GM10266 (cell line): ENCODE results near the gene SEC16A.

Experiments used
- DNase-seq: peaks from one replicate; pipeline ENCODE4 v3.0.0; 2012; ENCODE audit errors: extremely low spot score
- TF ChIP-seq, protein P1 (sequence below): IDR thresholded peaks from 2 replicates; pipeline ENCODE4 v1.5.1; 2012; ENCODE audit warnings: mild to moderate bottlenecking, low read depth; ENCODE audit not compliant: control insufficient read depth, insufficient read depth; ENCODE audit errors: missing control alignments

The SEC16A gene

DNA sequence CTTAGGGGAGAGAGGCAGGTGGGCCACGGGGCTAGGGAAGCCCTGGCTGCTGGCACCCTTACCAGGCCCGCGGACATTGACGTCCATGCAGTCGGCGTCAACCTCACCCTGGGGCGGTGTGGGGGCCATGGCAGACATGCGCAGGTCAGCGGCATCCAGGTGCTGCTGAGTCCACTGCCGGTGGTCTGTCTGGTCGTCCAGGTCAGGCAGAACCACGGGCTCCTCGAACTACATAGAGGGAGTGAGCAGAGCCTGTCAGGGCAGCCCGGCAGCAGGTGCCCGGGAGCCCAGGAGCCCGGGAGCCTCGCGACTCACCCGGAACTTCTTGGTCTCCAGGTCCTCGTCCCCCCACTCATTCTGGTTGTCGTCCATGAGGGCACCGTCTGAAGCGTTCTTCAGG, 18.8 kb upstream of the SEC16A start:
- TF ChIP-seq, protein P1, sequence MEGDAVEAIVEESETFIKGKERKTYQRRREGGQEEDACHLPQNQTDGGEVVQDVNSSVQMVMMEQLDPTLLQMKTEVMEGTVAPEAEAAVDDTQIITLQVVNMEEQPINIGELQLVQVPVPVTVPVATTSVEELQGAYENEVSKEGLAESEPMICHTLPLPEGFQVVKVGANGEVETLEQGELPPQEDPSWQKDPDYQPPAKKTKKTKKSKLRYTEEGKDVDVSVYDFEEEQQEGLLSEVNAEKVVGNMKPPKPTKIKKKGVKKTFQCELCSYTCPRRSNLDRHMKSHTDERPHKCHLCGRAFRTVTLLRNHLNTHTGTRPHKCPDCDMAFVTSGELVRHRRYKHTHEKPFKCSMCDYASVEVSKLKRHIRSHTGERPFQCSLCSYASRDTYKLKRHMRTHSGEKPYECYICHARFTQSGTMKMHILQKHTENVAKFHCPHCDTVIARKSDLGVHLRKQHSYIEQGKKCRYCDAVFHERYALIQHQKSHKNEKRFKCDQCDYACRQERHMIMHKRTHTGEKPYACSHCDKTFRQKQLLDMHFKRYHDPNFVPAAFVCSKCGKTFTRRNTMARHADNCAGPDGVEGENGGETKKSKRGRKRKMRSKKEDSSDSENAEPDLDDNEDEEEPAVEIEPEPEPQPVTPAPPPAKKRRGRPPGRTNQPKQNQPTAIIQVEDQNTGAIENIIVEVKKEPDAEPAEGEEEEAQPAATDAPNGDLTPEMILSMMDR: no peak
- DNase-seq: no peak

DNA sequence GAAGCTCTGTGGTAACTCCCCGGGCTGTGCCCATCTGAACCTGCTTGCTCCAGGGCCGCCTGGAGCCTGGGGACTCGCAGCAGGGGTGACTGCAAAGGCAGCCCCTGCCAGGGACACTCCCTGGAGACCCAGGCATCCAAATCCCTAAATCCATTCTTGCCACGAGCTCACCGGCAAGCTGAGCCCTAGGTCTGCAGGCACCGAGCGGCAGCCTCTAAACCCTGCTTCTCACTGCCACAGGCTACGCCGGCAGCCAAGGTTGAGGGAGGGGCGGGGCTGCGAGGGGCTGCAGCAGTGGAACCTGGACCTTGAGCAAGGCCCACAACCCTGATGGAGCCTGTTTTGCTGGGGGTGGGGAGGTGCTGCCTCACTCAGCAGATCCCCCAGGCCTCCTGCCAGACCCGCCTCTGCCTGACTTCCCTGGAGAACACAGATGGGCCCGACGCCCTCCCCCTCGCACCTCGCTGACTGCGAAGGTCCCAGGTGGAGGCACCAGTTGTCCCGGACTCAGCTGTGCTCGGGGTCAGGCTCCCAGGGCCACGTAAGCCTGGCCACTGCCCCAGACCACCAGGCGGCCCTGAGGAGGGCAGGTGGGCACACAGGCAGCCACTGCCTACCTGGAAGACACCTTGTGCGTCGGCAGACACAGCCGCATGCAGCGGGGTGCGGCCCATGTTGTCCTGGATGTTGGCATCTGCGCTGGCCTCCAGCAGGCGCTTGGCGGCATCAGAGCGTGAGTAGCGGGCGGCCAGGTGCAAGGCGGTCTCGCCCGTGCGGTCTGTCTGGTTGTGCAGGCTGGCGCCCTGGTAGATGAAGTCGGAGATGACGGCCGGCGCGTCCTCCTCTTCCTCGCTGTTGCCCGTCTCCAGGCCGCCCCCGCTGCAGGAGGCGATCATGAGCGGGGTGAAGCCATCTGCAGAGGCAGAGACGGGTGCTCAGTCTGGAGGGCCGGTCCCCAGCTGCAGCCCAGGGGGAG, 17.4 kb upstream of the SEC16A start:
- no peak for DNase-seq

DNA sequence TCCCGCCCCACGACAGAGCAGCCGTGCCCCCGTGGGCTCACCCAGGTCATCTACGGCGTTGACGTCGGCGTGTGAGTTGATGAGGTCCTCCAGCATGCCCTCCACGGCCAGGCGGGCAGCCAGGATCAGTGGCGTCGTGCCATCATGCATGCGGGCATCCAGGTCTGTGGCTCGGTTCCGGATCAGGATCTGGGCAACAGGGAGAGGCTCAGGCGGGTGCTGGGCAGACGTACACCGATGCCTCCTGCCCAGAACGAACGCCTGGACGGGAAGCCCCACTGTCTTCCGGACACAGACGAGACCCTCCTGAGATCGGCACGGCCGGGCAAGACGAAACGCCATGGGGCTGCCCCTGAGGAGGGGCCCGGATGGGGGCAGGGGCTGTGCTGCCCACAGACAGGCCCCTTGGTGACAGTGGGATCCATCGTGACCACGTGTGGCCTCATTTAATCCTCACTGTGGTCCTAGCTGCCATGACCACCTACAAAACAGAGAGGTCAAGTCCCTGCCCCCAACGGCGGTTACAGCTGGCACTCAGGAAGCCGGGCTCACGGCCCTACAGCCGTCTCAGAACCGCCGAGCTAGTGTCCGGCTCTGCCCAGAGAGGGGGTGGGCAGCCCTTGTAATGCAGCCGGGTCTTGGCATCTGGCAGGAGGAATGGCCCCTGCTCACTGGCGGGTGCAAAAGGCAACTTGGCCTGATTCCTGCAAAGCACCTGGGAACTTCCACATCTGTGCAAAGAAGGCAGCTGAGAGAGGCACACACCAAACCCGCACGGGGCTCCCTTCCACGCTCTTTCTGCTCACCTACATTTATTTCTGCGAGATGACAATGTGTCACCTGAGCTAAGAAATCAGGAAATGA, 16.5 kb upstream of the SEC16A start:
- no peak for DNase-seq
- TF ChIP-seq, protein P1: no peak

More for the DNA sequence above, 17.4 kb upstream of the SEC16A start:
- TF ChIP-seq, protein P1: no peak

DNA sequence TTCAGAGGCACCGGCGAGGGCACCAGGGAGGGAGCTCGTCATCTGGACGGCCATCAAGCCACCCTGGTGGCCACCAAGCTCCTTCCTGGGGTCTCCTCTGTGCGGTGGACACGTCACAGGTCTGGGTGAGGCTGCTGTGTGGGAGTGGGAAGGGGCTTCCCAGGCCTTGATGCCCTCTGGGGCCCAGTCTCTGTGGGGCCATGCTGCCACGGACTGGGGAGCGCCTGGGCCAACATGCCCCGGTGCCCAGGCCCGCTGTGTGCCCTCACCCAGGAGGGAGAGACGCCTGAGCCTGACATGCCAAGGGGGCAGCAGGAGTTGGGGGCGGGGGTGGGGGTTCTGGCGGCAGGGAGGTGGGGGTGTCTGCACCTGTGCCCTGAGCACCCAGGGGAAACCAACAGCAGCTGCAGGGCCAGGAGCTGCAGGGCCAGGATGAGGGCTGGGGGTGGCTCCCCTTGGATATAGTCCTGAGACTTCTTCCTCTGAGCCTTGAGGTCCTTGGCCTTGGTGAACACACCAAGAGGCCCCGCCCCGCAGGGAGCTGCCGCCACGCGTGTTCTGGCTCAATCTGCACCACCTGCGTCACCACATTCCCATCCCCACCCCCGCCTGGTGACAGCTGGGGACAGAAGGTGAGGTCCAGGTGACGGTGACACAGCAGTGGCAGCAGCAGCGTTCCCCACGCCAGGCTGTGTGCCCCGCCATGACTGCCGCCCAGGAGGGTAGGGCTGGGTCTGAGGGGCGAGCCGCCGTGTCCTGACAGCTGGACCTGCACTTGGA, 15.3 kb upstream of the SEC16A start:
- no peak for DNase-seq
- TF ChIP-seq, protein P1: no peak

DNA sequence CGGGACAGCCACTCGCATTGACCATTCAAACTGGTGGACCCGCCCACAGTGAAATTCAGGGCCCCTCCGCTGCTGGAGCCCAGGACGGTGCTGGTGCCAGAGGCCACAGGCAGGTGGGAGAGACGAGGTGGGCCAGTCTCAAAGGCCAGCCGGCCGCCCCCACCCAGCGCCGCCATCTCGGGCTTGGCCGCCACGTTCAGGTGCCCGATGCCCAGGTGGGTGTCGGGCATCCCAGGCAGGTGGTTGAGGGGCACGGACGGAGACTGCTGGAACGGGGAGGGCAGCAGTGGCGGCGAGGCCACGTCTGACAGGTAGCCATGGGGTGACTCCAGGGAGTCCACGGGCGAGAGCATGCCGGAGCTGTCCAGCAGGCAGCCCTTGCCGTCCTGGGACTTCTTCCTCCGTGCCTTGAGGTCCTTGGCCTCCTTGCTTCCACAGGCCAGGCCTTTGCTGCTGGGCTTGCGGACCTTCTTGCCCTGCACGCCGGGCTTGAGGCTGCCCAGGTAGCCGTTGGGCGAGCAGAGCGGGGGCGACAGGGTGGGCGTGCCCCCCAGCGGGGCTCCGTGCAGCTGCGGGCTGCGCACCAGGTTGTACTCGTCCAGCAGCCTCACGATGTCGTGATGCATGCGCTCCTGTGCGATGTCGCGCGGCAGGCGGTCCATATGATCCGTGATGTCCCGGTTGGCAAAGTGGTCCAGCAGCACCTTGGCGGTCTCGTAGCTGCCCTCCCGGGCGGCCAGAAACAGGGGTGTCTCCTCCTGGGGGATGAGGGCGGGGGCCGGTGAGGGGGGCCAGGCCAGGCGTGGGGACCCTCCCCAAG, 14.2 kb upstream of the SEC16A start:
- TF ChIP-seq, protein P1: no peak
- no peak for DNase-seq

DNA sequence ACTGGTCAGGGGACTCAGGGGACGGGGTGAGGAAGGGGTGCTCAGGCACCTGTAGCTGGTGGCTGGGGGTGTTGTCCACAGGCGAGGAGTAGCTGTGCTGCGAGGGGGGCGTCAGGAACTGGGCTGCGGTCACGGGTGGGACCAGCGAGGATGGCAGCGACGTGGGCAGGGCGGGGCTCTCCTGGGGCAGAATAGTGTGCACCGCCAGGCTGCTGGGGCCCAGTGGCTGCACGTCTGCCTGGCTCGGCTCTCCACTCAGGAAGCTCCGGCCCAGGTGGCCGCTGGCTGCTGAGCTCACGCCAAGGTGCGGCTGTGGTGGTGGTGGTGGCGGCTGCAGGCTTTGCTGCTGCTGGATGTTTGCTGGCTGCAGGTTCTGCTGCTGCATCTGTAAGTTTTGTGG, 13.3 kb upstream of the SEC16A start:
- DNase-seq: no peak
- TF ChIP-seq, protein P1: no peak
